ENCODE measurements around the gene EAF2.

Gene EAF2

DNA sequence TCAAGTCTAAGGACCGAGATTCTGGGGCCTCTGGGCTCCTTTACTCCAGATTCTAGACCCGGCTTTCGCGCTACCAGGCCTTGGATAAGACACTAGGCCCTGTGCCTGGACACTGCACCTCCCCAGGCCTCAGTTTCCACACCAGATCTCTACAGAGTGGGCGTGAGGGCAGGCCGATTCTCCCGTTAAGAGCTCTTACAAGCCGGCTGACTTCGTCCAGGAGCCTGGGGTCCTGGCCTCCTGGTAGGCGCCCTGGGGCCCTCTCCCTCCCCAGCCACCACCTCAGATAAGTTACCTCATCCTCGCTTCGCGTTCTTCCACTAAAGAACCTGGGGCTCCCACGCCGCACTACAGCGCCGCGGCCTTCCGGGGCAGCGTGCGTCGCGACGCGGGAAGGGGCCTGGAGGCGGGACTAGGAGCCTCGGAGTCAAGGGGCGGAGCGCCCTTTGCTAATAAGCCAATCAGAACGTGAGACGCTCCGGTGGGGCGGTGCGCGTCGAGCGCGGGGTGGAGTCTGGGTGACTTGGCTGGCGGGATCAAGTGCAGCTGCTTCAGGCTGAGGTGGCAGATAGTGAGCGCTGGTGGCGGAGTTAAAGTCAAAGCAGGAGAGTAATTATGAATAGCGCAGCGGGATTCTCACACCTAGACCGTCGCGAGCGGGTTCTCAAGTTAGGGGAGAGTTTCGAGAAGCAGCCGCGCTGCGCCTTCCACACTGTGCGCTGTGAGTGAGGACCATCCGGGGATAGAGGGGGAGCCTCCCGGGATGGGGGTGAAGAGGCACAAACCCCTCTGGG, at the start of gene EAF2, which contains the start of gene IQCB1:
TSS of gene EAF2 (plus strand) at position 539 of the 794 bp plus-strand sequence. CDS start at position 616, 77 bp downstream.
TSS of gene IQCB1 (minus strand) at position 390 of the 794 bp plus-strand sequence. CDS start 6,100 bp downstream, outside the sequence.
- H3K27ac ChIP-seq, result peak within 1 kb of the TSS; percentile 24
- peak; percentile 83 for DNase-seq (ENCODE audit: low read depth, low spot score)

DNA sequence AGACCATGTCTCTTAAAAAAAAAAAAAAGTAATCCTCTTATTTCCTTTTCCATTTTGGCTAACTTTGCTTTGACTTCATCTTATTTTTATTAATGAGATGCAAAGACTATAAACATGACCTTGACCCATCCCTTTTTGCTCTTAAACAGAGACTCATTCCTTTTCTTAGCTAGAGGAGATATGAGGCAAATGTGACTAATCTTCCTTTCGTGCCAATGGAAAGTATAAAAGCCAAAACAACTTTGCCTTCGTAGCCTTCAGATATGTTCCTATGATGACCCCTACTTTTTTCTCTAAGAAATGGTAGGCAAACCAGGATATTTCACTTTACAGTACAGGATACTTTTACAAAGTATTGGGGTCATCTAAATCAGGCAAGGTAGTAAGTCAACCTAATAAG, 48.5 kb upstream of the EAF2 start:
- no peak overlapping the region for H3K27ac ChIP-seq
- no peak for DNase-seq (ENCODE audit: low read depth, low spot score)

DNA sequence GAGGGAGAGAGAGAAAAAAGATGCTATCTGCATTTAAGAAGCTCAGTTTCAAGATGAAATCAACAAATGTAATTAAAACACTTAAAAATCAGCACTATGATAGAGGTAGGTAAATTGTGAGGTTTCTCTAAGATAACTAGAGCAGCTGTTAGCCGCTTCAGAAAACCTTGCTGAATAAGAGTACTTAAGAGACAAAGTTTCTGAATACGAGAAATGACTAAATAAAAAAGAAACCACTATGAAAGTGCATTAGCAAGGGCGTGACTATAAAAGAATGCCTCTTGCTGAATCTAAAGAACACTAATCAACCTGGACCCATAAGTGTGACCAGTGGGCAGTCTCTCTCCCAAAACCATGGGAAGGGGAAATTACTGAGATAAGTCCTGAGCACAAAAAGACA, 41.9 kb upstream of the EAF2 start:
- DNase-seq (ENCODE audit: low read depth, low spot score), result no peak
- no peak overlapping the region for H3K27ac ChIP-seq

DNA sequence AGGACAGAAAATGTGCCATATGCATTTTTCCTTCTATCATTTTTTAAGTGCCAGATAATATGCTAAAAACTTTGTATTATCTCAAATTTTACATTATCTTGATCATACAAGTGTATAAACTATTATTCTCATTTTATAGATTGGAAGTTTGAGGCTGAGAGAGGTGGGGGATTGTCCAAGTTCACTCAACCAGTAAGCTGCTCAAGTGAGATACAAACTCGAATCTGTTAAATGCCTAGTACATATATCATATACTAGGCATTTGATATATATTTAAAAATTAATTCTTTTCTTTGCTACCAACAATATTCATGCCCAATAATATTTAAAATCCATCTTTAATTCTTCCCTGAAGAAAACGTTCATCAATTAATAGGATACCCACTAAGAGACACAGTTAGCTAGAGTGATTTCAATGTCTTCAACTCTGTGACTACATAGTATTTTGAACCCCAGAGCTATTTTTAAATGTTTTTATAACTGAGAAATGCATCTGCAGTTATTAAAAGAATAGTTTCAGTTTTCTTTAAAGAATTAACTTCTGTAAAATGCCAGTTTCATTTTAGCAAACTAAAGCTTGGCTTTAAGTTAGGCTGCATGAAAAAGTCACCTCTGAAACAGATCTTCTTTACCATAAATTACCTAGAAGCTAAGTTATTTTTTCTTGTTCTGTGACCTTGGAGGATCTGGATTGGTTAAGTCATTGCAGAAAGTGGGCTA, 40.6 kb upstream of the EAF2 start:
- no peak for DNase-seq (ENCODE audit: low read depth, low spot score)
- H3K27ac ChIP-seq, result no peak overlapping the region

DNA sequence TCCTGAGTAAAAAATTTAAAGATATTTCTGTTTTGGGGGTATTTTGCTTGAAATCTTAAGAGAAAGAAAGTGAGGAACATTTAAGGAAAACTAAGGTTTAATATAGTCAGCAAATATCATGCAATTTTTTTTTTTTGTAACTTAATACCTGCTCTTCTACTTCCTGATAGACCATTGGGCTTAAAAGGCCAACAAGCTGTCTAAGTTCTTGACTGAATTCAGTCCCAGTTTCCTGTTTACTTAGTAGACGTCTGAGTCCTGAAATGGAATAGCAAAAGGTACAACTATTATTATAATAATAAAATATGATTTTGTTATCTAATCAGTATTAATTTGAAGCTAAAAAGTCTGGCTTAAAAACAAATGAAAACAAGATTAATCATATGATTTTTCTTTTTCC, 38.0 kb upstream of the EAF2 start:
- no peak overlapping the region for H3K27ac ChIP-seq
- DNase-seq (ENCODE audit: low read depth, low spot score), result no peak

DNA sequence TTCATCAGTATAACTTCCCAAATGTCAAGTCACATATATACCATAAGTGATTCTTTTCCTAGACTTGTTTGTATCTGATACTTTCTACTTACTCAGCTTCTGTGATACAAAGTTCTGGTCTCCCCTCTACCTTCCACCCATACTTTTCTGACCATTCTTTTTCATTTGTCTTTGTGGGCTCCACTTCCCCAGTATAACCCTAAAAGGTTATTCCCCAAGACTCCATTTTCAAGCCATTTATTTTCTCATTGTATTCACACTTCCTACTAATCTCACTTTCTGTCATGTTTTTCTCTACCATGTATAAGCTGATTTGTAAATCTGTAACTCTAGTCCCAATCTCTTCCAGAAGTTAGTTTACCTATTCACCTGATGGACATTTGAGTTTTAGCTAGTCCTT, 34.1 kb upstream of the EAF2 start:
- DNase-seq (ENCODE audit: low read depth, low spot score), result no peak

DNA sequence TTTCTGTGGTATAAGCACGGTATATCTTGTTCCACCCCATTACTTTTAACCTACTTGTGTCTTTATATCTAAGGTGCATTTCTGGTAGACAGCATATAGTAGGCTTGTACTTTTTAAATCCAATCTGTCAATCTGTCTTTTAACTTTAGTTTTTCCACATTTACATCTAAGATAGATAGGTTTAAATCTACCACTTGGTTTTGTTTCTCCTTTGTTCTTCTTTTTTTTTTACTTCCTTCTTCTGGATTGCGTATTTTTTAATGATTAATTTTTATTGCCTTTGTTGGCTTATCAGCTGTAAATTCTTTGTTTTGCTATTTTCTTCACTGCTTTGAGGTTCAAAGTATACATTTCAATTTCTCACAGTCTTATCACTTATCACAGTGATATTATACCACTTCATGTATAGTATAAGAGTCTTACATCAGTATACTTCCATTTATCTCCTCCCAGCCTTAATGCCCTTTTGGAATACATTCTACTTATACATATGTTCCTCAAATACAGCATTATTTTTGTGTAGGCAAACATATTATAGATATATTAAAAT, 31.2 kb upstream of the EAF2 start:
- DNase-seq (ENCODE audit: low read depth, low spot score), result no peak
- no peak overlapping the region for H3K27ac ChIP-seq

More for the DNA sequence above, 34.1 kb upstream of the EAF2 start:
- H3K27ac ChIP-seq, result no peak overlapping the region

DNA sequence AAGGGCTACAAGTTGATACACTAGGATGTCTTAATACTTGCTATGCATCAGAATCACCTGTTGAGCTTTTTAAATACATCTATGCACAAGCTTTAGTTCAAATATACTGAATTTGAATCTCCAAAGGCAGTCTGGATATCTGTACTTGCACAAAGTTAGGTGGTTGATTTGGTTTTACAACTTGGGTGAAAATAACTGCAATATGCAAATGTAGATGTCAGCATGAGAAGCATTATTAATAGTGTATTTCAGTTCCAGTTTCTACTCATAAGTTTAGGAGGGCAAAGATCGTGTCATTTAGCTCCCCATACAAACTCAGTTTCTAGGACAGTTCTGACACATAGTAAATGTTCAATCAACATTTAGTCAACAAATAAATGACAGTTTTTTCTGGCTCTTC, 25.8 kb upstream of the EAF2 start:
- H3K27ac ChIP-seq, result no peak overlapping the region
- no peak for DNase-seq (ENCODE audit: low read depth, low spot score)

DNA sequence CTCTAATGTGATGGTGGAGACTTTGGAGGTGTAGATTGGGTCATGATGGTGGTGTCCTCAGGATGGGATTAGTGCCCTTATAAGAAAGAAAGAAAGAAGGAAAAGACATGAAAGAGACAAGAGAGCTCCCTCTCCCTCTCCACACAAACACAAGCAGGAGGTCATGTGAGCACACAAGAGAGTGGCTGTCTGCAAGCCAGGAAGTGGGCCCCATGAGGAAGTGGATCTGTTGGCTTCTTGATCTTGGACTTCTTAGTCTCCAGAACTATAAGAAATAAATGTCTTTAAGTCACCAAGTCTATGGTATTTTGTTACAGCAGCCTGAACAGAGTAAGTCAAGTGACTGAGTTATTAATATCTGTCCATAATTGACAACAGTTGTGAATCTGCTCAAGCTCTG, 17.3 kb upstream of the EAF2 start:
- no peak overlapping the region for H3K27ac ChIP-seq
- no peak for DNase-seq (ENCODE audit: low read depth, low spot score)

DNA sequence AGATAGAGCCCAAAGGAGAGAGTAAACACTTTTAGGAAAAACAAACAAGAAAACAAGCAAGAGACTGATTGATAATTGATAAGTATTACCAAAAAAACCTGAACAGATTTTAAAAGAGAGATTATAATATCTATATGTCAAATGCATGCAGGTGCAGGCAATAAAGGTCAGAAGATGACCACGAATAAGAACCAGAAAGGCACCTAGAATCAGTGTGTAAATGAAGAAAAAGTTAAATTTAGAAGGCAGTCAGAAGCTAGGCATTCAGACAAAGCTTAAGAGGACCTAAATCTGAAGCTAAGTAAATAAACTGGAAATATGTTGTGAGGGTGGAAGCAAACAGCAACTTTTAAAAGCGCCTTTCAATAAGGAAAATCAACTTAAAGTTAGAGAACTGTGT, 16.4 kb upstream of the EAF2 start:
- H3K27ac ChIP-seq, result no peak overlapping the region
- DNase-seq (ENCODE audit: low read depth, low spot score), result no peak

DNA sequence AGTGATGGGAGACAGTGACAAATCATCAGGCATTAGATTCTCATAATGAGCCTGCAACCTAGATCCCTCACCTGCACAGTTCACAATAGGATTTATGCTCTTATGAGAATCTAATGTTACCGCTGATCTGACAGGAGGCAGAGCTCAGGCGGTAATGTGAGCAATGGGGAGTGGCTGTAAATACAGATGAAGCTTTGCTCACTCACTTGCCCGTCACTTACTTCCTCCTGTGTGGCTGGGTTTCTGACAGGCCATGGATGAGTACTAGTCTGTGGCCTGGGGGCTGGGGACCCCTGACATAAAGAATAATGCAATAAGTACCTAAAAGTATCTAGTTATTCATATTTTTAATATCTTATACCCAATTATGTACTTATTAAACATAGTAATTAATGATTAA, 15.8 kb upstream of the EAF2 start:
- no peak overlapping the region for H3K27ac ChIP-seq
- no peak for DNase-seq (ENCODE audit: low read depth, low spot score)

DNA sequence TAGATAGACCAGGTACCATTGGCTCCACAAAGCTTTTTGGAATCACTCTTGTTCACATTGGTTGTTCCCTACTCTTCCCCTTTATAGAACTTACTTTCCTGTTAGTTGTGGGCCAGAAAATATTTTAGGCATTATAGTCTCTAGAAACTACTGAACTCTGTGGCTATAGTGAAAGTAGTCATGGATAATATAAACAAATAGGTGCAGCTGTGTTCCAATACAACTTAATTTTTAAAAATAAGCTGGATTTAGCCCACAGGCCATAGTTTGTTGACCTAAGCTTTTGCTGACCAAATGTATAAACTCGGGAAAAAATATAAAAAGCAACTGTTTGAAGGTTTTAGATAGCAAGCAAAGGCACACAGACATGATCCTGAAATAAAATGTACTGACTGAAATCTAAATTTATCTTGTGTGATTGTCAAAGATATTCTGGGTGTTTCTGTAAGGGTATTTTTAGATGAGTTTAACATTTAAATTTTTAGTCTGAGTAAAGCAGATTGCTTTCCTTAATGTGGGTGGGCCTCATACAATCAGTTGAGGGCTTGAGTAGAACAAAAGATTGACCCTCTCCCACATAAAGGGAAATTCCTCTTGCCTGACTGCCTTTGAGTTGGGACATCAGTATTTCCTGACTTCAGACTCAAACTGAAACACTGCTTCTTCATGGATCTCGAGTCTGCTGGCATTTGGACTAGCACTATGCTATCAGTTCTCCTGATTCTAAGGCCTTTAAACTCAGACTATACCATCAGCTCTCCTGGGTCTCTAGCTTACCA, 13.4 kb upstream of the EAF2 start:
- no peak overlapping the region for H3K27ac ChIP-seq
- no peak for DNase-seq (ENCODE audit: low read depth, low spot score)

DNA sequence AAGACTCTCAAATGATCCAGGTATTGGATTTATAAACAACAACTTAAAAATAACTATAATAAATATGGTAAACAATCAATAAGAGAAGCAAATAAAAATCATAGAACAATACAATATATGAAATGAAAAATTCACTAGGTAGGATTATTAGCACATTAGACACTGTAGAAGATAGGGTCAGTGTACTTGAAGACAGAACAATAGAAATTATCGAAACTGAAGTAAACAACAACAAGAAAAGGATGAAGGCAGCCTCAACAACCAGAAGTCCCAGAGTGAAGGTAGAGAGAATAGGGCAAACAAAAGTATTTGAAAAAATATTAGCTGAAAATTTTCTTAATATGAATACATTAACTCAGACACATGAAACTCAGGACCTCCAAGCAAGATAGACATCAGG, 12.0 kb upstream of the EAF2 start:
- no peak for DNase-seq (ENCODE audit: low read depth, low spot score)
- H3K27ac ChIP-seq, result no peak overlapping the region

DNA sequence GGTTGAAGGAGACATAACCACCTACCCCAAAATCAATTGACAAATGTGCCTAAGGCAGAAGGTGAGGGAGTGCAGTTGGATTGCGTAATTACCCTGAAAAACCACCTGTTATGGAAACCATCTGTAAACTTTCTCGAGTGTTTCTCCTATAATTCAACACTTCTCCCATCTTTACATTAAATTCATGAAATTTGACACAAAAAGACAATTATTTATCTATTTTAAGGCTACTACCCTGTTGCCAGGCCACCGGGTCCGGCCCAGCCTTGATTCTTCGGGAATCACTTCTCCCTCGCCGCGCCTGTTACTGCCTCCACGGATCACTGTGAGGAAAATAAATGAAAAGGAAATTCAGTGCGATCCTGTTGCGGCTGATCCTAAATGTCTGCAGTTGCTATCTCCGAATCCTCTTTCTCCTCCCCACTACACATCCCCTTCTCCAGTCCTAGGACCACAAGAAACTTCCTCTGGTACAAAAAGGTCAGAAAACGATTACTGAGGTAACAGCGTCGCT, 795 bp upstream of the EAF2 start:
- peak overlapping the region; percentile 24 for H3K27ac ChIP-seq
- DNase-seq (ENCODE audit: low read depth, low spot score), result no peak

DNA sequence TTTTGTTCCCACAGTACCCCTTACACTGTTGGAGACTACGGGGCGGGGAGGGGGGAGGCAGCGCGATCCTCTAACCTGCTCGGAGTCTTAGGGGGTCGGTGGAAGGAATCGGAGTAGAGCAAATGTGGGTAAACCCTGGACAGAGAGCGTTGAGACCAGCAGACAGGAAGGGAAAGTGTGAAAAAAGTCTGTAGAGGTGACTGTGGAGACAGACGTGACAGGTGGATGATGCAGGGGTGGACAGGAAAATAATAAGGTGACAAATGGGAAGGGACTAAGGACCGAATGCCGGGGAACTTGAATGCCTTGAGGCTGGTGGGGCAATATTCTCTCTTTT, 424 bp downstream of the EAF2 start:
- DNase-seq (ENCODE audit: low read depth, low spot score), result no peak
- H3K27ac ChIP-seq, result no peak overlapping the region

DNA sequence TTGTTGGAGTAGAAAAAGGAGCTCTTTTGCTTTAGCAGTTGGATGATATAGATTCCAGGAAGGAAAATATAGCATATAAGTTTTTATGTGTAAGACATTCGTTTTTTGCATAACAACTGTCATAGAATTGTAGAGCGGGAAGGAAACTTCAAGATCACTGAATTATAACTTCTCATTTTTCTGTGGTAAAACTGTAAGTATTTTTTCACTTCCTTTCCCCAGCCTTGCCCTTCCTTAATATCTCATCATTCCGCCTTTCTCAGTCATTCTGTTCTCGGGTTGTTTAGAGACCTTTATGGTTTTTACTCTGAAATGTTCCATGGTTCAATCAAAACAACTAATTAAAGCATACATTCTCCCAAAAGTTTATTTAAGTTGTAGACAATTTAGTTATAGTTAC, 1.1 kb downstream of the EAF2 start:
- no peak overlapping the region for H3K27ac ChIP-seq
- no peak for DNase-seq (ENCODE audit: low read depth, low spot score)

DNA sequence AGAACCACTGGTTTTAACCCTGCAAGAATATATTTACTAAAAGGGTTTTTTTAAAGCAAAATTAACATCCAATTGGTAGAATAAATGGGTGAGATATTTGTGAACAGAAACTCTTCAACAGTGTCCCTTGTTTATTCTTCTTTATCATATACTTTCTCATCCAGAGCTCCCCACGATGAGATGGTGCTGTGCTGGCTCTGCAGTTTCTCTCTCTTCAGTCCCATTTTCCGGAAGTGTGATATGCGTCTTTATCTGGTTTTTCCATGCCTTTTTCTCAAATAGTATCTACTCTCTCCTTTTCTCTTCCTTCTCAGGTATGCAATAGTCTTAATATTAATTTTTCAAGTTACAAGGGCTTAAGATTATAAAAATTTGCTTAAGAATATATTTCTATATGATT, 1.5 kb downstream of the EAF2 start:
- H3K27ac ChIP-seq, result no peak overlapping the region
- DNase-seq (ENCODE audit: low read depth, low spot score), result no peak

DNA sequence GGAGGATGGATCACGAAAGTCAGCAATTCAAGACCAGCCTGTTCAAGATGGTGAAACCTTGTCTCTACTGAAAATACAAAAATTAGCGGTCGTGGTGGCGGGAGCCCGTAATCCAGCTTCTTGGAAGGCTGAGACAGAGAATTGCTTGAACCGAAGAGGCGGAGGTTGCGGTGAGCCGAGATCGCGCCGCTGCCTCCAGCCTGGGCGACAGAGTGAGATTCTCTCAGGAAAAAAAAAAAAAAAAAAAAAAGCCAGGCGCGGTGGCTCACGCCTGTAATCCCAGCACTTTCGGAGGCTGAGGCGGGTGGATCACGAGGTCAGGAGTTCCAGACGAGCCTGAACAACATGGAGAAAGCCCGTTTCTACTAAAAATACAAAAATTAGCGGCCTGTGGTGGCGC, 5.0 kb downstream of the EAF2 start:
- no peak overlapping the region for H3K27ac ChIP-seq
- no peak for DNase-seq (ENCODE audit: low read depth, low spot score)

DNA sequence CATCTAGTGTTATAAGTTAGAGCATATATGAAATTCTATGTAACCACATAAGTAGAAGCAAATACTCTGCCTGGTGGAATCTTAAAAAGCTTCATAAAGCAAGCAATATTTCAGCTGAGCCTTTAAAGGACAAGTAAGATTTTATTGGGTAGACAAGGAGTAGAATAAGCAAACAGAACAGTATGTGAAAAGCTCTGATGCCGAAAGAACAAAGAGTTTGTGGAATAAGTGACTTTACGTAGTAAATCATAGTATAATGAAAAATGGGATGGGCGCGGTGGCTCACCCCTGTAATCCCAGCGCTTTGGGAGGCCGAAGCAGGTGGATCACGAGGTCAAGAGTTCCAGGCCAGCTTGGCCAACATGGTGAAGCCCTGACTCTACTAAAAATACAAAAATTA, 9.9 kb downstream of the EAF2 start:
- no peak overlapping the region for H3K27ac ChIP-seq
- DNase-seq (ENCODE audit: low read depth, low spot score), result no peak

DNA sequence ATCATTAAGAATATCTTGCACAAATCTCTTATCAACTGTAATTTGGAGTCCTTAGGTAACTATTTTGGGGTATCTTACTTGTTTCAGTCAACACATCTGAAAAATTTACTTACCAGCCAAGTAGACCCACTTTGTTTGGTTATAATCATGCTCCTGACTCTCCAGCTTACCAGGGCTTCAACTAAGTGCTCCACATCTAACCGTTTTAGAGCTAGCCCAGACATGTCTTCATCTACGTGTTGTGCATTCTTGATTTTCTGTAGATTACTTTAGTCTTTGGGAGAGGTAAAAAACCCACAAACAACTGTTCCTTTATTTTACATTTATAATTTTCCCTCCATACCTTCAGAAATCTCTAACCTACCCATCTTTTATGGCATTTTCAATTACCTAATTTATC, 17.2 kb downstream of the EAF2 start:
- peak overlapping the region; percentile 29 for H3K27ac ChIP-seq
- DNase-seq (ENCODE audit: low read depth, low spot score), result no peak

DNA sequence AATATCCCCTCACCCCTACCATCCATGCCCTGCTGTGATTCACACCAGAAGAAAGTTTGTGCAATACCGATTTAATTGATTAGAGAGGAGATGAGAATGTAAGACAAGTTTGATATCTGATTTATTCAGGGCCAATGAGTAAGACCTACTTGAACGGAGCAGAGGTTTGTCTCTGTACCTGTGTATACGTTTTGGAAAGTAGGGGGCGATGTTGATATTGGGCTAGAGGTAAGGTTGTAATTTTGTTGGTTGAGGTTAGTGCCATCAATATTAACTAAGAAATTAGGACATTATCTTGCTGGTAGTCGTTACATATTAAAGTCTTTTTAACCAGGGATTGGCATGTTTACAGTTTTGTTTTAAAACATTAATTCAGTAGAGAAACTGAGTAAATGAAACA, 20.5 kb downstream of the EAF2 start:
- H3K27ac ChIP-seq, result no peak overlapping the region
- DNase-seq (ENCODE audit: low read depth, low spot score), result no peak

Measured in epithelial cell of prostate (primary cell).